Hematopoietic multipotent progenitor cell treated with erythropoietin and hydrocortisone succinate and interleukin-3 and kit ligand, for 15 days (in vitro differentiated cells): ENCODE data around the gene PTPRD.

Experiments
- DNase-seq: peaks from one replicate; pipeline ENCODE4 v3.0.0-alpha.2; 2015; ENCODE audit warnings: low spot score

PTPRD gene

GRCh38 chr9:8382266-8382665 lies 2230.5 kb downstream of the PTPRD start:
- DNase-seq = no peak

- DNase-seq = no peak
Observed at GRCh38 chr9:8381601-8382000, 2231.2 kb downstream of the PTPRD start.

- no peak for DNase-seq
Observed at GRCh38 chr9:8374471-8374870, 2238.3 kb downstream of the PTPRD start.

- DNase-seq = no peak
Observed at GRCh38 chr9:8371686-8372085, 2241.1 kb downstream of the PTPRD start.

GRCh38 chr9:8366161-8366926 lies 2246.5 kb downstream of the PTPRD start:
- no peak for DNase-seq

- no peak for DNase-seq
Observed at GRCh38 chr9:8365466-8366160, 2247.2 kb downstream of the PTPRD start.

GRCh38 chr9:8365029-8365428 lies 2247.8 kb downstream of the PTPRD start:
- no peak for DNase-seq

- DNase-seq = no peak
Observed at GRCh38 chr9:8364026-8364752, 2248.6 kb downstream of the PTPRD start.

GRCh38 chr9:8362250-8362649 lies 2250.6 kb downstream of the PTPRD start:
- DNase-seq = no peak

GRCh38 chr9:8361364-8361763 lies 2251.4 kb downstream of the PTPRD start:
- DNase-seq = no peak

GRCh38 chr9:8356406-8356805 lies 2256.4 kb downstream of the PTPRD start:
- no peak for DNase-seq

- DNase-seq = no peak
Observed at GRCh38 chr9:8351436-8351835, 2261.4 kb downstream of the PTPRD start.

- no peak for DNase-seq
Observed at GRCh38 chr9:8349901-8350300, 2262.9 kb downstream of the PTPRD start.

- DNase-seq = no peak
Observed at GRCh38 chr9:8349376-8349775, 2263.4 kb downstream of the PTPRD start.

- no peak for DNase-seq
Observed at GRCh38 chr9:8348756-8349155, 2264.0 kb downstream of the PTPRD start.

- no peak for DNase-seq
Observed at GRCh38 chr9:8346296-8346695, 2266.5 kb downstream of the PTPRD start.

- DNase-seq = no peak
Observed at GRCh38 chr9:8338767-8339510, 2273.9 kb downstream of the PTPRD start.

GRCh38 chr9:8337834-8338766 lies 2274.7 kb downstream of the PTPRD start:
- no peak for DNase-seq

- DNase-seq = no peak
Observed at GRCh38 chr9:8332871-8333270, 2279.9 kb downstream of the PTPRD start.

- no peak for DNase-seq
Observed at GRCh38 chr9:8332331-8332650, 2280.5 kb downstream of the PTPRD start.
